NCI-H1092 (cell line): ENCODE results near the gene DTX3.
"Not testable (repeated sequence)": the region's sequence is repeated elsewhere in the genome, so short reads cannot be mapped to it uniquely, and the experiment has no call there.

ENCODE experiments used
- DNase-seq: peaks from one replicate; lab custom pipeline; 2025; lab: John Stamatoyannopoulos, UW

The DTX3 gene, protein sequence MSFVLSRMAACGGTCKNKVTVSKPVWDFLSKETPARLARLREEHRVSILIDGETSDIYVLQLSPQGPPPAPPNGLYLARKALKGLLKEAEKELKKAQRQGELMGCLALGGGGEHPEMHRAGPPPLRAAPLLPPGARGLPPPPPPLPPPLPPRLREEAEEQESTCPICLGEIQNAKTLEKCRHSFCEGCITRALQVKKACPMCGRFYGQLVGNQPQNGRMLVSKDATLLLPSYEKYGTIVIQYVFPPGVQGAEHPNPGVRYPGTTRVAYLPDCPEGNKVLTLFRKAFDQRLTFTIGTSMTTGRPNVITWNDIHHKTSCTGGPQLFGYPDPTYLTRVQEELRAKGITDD

DNA sequence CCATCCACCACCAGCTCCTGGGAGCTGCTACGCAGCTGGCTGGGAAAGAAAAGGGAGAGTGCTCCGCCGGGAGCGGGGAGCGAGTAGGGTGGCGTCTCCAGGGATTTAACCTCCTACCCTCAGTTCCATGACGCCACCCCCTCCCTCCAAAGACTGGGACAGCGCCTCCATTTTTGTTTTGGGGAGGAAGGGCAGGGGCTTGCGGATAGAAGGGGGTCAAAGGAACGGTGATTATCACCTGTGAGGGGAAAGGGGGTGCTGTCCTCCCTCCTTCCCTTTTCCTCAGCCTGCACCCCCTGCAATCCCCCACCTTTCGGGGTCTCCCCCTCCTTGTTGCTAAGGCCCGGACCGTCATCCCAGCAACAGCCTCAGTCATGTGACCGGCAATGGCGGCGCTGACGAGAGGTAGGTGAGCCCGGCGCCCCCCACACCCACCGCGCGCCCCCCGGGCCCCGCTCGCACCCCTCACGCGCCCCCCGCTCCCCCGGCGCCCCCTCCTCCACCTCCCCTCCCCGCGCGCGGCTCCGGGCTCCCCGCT is at the start of gene DTX3:
TSS of gene DTX3 (plus strand) at position 371 of the 538 bp plus-strand sequence. CDS start 1,694 bp downstream, outside the sequence.
- DNase-seq = peak; percentile 50

DNA sequence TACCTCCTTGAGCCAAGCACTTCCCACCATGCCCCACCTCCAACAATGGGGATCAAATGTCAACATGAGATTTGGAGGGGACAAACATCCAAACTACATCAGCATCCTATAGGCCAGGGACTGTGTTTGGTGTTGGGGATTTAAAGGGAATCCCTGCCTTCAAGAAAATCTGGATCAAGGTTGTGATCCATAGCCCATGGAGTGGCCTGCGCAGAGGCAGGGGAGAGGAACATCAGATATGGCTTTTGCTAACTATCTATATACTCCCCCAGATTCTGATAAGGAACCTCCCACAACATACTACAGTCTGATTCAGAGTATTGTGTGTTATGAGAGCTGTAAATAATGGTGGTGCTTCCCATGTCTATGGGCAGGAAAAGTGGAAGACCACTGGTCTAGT is 49.7 kb upstream of the DTX3 start:
- no peak for DNase-seq

DNA sequence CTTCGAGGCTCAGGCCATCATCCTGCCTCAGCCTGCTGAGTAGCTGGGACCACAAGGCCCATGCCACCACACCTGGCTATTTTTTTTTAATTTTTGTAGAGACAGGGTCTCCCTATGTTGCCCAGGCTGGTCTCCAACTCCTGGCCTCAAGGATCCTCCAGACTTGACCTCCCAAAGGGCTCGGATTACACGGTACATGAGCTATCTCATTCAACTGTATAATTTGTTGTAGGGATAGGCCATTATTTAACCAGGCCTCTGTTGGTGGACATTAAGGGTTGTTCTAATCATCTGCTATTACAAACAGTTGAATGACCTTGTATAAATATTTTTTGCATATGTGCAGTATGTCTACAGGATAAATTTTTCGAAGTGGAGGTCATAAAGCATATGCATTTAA is 45.8 kb upstream of the DTX3 start:
- no peak for DNase-seq

- DNase-seq = no peak
Measured at GRCh38 chr12:57560516-57560915, 44.1 kb upstream of the DTX3 start.

DNA sequence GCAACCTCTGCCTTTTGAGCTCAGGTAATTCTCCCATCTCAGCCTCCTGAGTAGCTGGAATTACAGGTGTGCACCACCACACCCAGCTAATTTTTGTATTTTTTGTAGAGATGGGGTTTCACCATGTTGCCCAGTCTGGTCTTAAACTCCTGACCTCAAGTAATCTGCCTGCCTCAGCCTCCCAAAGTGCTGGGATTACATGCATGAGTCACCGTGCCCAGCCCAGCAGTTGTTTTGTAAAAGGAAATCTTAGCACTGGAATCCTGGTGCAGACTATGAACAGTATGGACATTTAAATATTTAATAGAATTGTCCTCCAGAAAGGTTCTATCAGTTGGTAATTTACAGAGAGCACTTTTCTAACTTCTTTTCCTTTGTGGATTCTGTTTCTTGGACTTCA is 43.5 kb upstream of the DTX3 start:
- not testable (repeated sequence) for DNase-seq

GRCh38 chr12:57563358-57563757 is 41.3 kb upstream of the DTX3 start:
- no peak for DNase-seq

DNA sequence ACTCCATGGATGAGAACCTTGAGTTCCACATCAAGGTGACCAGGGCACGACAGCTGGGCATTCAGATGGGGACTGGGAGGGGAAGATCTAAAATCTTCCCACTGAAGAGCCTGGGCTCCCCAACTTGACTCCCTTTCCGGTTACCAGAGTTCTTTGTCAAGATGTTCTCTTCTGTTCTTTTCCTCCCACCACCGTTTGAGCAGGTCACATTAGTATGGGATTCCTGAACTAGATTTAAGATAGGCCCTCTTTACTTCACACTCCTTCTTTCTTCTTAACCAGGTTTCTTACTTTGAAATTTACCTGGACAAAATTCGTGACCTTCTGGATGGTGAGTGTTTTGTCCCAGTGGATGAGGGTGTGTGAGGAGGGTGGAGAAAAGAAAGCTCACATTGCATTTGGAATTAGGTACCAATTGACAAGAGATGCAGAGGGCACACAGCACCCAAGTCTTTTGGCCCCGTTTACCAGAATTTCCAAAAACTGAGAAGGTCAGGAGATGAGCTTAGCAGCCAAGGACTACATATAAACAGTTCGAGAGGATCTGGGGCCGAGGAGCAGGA is 40.4 kb upstream of the DTX3 start:
- DNase-seq = no peak

DNA sequence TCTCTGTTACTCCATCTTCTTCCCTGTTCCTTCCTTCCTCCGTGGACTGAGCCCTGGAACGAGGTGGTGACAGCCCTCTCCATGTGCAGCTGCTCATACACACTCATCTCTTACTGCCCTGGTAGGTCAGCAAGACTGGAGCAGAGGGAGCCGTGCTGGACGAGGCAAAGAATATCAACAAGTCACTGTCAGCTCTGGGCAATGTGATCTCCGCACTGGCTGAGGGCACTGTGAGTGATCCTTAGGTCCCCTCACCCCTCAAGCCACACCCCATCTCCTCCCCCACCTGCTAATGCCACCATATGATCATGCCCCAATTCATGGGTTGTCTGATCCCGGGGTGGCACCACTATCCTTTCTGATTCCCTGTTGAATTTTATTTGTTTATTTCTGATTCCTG is 35.8 kb upstream of the DTX3 start:
- no peak for DNase-seq

DNA sequence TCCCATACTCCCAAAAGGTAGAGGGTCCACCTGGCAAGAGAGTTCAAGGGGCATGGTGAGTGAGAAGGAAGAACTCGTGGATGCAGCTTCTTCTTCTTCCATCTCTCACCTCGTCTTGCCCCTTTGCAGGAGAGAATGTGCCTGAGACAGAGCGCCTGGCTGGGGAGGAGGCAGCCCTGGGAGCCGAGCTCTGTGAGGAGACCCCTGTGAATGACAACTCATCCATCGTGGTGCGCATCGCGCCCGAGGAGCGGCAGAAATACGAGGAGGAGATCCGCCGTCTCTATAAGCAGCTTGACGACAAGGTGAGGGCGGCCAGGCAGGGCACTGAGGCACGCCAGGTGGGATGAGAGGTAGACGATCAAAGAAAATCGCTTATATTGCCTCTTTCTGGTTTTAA is 34.8 kb upstream of the DTX3 start:
- no peak for DNase-seq

DNA sequence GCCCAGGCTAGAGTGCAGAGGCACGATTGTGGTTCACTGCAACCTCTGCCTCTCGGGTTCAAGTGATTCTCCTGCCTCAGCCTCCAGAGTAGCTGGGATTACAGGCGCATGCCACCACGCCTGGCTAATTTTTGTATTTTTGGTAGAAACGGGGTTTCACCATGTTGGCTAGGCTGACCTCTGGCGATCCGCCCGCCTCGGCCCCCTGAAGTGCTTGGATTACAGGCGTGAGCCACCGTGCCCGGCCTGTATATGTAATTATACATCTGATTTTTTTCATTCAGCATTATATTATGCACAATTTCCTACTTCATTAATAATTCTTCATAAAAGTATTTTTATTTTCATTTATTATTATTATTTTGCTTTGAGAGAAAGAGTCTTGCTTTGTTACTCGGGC is 34.2 kb upstream of the DTX3 start:
- not testable (repeated sequence) for DNase-seq

DNA sequence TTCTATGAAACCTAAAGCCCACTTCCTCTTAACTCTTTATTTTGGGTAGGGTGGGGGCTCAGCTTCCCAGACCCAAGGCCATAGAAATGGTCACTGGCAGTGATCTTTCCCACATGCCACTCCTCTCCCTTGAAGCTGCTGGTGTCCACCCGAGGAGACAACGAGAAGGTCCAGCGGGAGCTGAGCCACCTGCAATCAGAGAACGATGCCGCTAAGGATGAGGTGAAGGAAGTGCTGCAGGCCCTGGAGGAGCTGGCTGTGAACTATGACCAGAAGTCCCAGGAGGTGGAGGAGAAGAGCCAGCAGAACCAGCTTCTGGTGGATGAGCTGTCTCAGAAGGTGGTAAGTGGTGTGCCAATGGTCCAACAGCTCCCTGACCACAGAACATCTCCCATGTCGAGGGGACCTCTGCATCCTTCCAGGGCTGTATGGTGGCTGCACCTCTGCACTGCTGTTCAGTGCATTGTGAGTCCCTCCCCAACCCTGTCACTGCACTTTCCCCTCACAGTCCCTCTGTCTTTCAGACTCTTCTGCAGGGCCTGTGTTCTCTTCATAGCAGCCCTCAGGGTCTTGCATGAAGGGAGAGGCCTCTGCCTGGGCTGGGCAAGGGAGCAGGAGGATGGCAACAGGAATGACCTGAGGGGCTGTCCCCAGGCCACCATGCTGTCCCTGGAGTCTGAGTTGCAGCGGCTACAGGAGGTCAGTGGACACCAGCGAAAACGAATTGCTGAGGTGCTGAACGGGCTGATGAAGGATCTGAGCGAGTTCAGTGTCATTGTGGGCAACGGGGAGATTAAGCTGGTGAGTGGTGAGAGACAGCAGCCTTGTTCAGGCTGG is 32.5 kb upstream of the DTX3 start:
- no peak for DNase-seq

GRCh38 chr12:57574795-57575194 is 29.8 kb upstream of the DTX3 start:
- DNase-seq = no peak

DNA sequence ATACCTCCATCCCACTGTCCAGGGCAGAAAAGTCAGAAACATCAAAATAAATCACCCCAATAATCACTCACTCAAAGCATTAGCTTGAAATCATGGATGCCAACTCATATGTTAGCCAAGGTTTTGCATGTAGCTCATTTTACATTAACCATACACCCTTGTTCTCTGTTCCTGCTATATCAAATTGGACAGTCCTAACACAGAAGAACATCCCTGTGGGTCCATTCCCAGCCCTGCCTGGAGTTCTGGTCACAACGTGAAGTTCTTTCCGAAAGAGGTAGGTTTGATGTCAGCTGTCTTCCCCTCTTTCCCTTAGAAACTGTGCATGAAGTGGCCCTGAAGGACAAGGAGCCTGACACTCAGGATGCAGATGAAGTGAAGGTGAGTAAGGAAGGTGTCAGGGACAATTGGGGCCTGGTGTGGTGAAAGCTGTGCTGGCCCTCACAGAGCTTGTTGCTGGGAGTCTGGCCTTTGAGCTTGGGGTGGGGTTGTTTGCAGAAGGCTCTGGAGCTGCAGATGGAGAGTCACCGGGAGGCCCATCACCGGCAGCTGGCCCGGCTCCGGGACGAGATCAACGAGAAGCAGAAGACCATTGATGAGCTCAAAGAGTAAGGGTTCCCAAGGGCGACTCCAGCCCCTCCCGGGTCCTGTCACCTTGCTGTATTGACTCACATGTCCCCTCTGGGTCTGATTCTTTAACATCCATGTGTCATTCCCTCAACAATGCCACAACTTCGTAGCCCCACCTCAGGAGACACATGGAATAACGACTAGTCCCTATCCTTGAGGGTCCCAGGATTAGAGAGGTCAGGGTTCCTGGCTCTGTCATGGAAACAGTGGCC is 28.6 kb upstream of the DTX3 start:
- DNase-seq = no peak

DNA sequence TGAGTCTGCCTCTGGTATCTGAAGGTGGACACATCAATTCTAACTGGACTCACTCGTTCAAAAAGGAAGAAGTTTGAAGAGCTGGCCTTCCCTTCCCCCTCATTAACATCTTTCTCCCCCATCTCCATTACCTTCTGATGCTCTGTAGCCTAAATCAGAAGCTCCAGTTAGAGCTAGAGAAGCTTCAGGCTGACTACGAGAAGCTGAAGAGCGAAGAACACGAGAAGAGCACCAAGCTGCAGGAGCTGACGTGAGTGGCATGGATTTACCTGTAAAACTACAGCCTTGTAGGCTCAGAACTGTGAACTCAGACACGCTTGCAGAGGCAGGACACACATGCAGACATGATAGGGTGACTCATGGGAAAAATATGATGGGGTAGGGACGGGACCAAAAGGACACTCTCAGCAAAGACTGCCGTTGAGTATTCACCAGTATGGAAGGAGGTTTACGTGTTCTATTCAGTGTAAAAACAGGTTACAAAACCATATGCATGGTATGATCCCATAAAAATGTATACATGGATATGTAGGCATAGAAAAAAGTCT is 27.9 kb upstream of the DTX3 start:
- no peak for DNase-seq

DNA sequence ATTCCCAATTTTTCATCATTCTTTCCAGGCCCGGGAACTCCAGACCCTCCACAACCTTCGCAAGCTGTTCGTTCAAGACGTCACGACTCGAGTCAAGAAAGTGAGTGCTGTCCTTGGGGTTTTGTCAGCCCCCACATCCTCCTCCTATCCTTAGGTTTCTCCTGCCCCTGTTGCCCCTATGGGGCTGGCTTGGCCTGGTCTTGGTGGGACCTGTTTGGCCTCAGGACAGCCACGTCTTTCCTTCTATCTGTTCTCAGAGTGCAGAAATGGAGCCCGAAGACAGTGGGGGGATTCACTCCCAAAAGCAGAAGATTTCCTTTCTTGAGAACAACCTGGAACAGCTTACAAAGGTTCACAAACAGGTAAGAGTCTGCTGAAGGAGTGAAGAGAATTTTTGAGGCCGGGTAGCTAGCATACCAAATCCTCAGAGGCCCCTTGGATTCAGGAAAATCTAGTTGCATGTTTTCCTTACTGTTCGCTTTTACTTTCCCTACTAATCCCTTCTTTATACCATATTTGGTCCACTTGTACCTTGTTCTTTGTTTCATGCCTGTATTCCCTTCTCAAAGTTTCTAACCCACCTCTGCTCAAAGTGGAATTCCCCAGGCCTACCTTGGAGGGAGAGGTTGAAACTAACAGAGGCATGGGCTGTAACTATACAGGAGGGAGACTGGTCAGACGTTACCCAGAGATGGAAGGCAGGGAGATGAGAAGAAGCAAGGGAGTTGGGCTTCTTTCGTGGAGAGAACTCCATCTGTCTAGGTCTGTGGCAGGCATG is 26.5 kb upstream of the DTX3 start:
- no peak for DNase-seq

DNA sequence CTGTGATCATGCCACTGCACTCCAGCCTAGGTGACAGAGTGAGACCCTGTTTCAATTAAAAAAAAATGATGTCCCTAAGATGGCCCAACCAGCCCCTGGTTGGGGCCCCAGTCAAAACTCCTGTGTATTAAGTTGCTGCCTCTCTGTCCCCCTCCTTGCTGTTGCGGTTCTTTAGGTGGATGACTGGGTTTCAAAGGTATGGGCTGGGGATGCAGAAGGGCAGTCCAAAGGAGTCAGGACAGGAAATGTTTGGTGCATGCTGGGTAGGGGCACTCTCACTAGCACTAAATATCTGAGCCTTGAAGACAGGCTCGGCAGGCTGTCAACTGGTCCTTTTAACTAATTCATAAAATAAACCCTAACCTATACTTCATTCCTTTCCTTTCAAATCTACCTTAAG is 25.6 kb upstream of the DTX3 start:
- no peak for DNase-seq

- no peak for DNase-seq
Measured at GRCh38 chr12:57579677-57580465, 24.8 kb upstream of the DTX3 start.

GRCh38 chr12:57580466-57580795 is 24.2 kb upstream of the DTX3 start:
- no peak for DNase-seq

- DNase-seq = no peak
Measured at GRCh38 chr12:57581802-57582201, 22.8 kb upstream of the DTX3 start.

DNA sequence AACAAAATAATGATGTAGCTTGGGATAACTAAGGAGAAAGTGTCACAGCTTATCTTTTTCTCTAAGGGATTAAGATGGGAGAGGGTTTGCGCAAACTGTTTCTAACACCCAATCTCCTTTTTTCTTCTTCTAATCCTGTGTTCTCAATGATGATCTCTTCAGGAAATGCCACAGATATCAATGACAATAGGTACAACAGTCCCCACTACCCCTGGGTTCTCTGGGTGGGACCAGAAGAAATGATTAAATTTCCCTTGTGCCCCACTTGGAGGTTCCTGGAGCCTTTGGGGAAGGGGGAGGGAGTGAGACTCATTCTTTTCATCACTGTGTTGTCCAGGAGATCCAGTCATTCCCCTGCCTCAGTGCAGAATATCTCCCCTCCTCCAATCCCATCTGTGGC is 22.2 kb upstream of the DTX3 start:
- DNase-seq = no peak
